Caco-2 (cell line): ENCODE measurements around the gene TRIM59. TPM values are rescaled to one million over a fixed set of nuclear protein-coding genes. Genes with fewer than 3 reads are reported as not detected.

Experiments
- BruUV-seq: library from RNA; stranded (reverse); fragments of 400-500 nt; replicated peaks from 2 replicates; lab custom pipeline; 2021; lab: Mats Ljungman, UMichigan
- CTCF ChIA-PET: fragments of 300-600 bp; sonication (Branson Sonifier 250); formaldehyde crosslinking; loops from one replicate; lab custom pipeline; 2022; ENCODE audit warnings: antibody characterized with exemption; lab: Charles Lee
- POLR2A ChIA-PET: fragments of 300-600 bp; sonication (Branson Sonifier 250); formaldehyde crosslinking; loops from one replicate; lab custom pipeline; 2022; ENCODE audit warnings: antibody characterized with exemption; lab: Charles Lee
- DNase-seq, 2 experiments: peaks; one replicate each; pipeline versions ENCODE4 v3.0.0 to v3.0.0-alpha.2; 2020 to 2022
- H3K27me3 ChIP-seq: replicated peaks from 2 replicates; pipeline ENCODE4 v1.6.0; 2011; ENCODE audit warnings: low read length; ENCODE audit not compliant: control insufficient read depth, insufficient read depth
- H3K36me3 ChIP-seq: 2 replicates; pipeline ENCODE4 v1.5.1; 2011; ENCODE audit warnings: low read length; ENCODE audit not compliant: control insufficient read depth, insufficient read depth
- H3K4me1 ChIP-seq: fragments of 250-450 bp; sonication (Bioruptor Pico); 2 replicates; pipeline ENCODE4 v1.5.1; 2020; ENCODE audit warnings: mild to moderate bottlenecking
- H3K4me3 ChIP-seq: 2 replicates; pipeline ENCODE4 v1.5.1; 2011; ENCODE audit warnings: low read depth, mild to moderate bottlenecking, control low read depth, low read length
- H3K9me3 ChIP-seq: fragments of 250-450 bp; sonication (Bioruptor Pico); 2 replicates; pipeline ENCODE4 v1.5.1; 2020; ENCODE audit warnings: mild to moderate bottlenecking, moderate library complexity
- H3K27ac Mint-ChIP-seq: one replicate; pipeline ENCODE4 v1.8.0; 2022; ENCODE audit warnings: mixed read lengths; ENCODE audit not compliant: unreplicated experiment
- H3K27me3 Mint-ChIP-seq: one replicate; pipeline ENCODE4 v1.8.0; 2022; ENCODE audit warnings: mixed read lengths; ENCODE audit not compliant: insufficient read depth, unreplicated experiment
- H3K36me3 Mint-ChIP-seq: one replicate; pipeline ENCODE4 v1.8.0; 2022; ENCODE audit warnings: mild to moderate bottlenecking, mixed read lengths; ENCODE audit not compliant: insufficient read depth, unreplicated experiment
- H3K4me1 Mint-ChIP-seq: one replicate; pipeline ENCODE4 v1.8.0; 2022; ENCODE audit warnings: low read depth, mixed read lengths; ENCODE audit not compliant: unreplicated experiment
- H3K4me3 Mint-ChIP-seq: one replicate; pipeline ENCODE4 v1.8.0; 2022; ENCODE audit warnings: mild to moderate bottlenecking, moderate library complexity, mixed read lengths; ENCODE audit not compliant: unreplicated experiment
- H3K9me3 Mint-ChIP-seq: one replicate; pipeline ENCODE4 v1.8.0; 2022; ENCODE audit warnings: mixed read lengths; ENCODE audit not compliant: unreplicated experiment
- CTCF ChIP-seq, 2 experiments: fragments of 200-600 bp in 1 of 2; IDR thresholded peaks; 1 replicate in 1 of 2; 2 replicates in 1 of 2; pipeline versions ENCODE4 v1.5.1 to v1.8.0; 2011 to 2022; ENCODE audit warnings: antibody characterized with exemption in 1 of 2, control low read depth in 1 of 2, inconsistent platforms in 1 of 2, low read depth in 1 of 2, low read length in 1 of 2, mild to moderate bottlenecking in 1 of 2, moderate library complexity in 1 of 2; ENCODE audit not compliant: insufficient read depth in 1 of 2, severe bottlenecking in 1 of 2, unreplicated experiment in 1 of 2
- intact Hi-C: fragments of 100-400 bp; cut with micrococcal nuclease; formaldehyde crosslinking; loops from one replicate; pipeline ENCODE4 v1.10.0; 2022; ENCODE audit not compliant: unreplicated experiment
- total RNA-seq: library from RNA; stranded (reverse); gene quantifications from 2 replicates; pipeline ENCODE4 v1.2.3, GENCODE V29; 2022

Gene TRIM59
- total RNA-seq, 1 experiment from 2014 or later: 4.5 TPM

GRCh38 chr3:160480931-160481330 is 31.3 kb upstream of the TRIM59 start:
- DNase-seq: no peak
- no peak overlapping the region for H3K4me3 ChIP-seq
- TF ChIP-seq CTCF (IDR thresholded peaks at IDR 0.05; ENCODE audit: insufficient read depth in 1 of 2, low read depth in 1 of 2, low read length in 1 of 2, severe bottlenecking in 1 of 2, unreplicated experiment in 1 of 2): no peak
- H3K4me1 ChIP-seq: no peaks in the 10 kb centered on the region
- H3K27me3 Mint-ChIP-seq: no peaks in the 10 kb centered on the region
- H3K9me3 Mint-ChIP-seq: no peaks in the 10 kb centered on the region
- no peaks in the 10 kb centered on the region for H3K9me3 ChIP-seq
- POLR2A ChIA-PET: no interaction called here
- no peak overlapping the region for H3K4me3 Mint-ChIP-seq
- H3K36me3 Mint-ChIP-seq: no peaks in the 10 kb centered on the region
- CTCF ChIA-PET: no interaction called here
- H3K27me3 ChIP-seq: no peaks in the 10 kb centered on the region
- H3K27ac Mint-ChIP-seq: no peak overlapping the region
- no peaks in the 10 kb centered on the region for H3K36me3 ChIP-seq
- BruUV-seq: no TSS peak
- H3K4me1 Mint-ChIP-seq: no peaks in the 10 kb centered on the region
- intact Hi-C loops: no loop called here

GRCh38 chr3:160479376-160479775 is 29.8 kb upstream of the TRIM59 start:
- no peak for TF ChIP-seq CTCF (IDR thresholded peaks at IDR 0.05; ENCODE audit: insufficient read depth in 1 of 2, low read depth in 1 of 2, low read length in 1 of 2, severe bottlenecking in 1 of 2, unreplicated experiment in 1 of 2)
- no peaks in the 10 kb centered on the region for H3K36me3 ChIP-seq
- ChIA-PET CTCF (no interaction called here), POLR2A (no interaction called here)
- H3K27ac Mint-ChIP-seq: no peak overlapping the region
- H3K9me3 ChIP-seq: no peaks in the 10 kb centered on the region
- H3K4me3 ChIP-seq: no peak overlapping the region
- H3K27me3 ChIP-seq: no peaks in the 10 kb centered on the region
- H3K4me1 ChIP-seq: no peaks in the 10 kb centered on the region
- DNase-seq: no peak
- no peaks in the 10 kb centered on the region for H3K9me3 Mint-ChIP-seq
- intact Hi-C loops: no loop called here
- peaks cover 3% of the 10 kb centered on the region for H3K27me3 Mint-ChIP-seq
- H3K4me3 Mint-ChIP-seq: no peak overlapping the region
- no peaks in the 10 kb centered on the region for H3K36me3 Mint-ChIP-seq
- H3K4me1 Mint-ChIP-seq: no peaks in the 10 kb centered on the region
- no TSS peak for BruUV-seq

GRCh38 chr3:160478338-160478737 is 28.8 kb upstream of the TRIM59 start:
- TF ChIP-seq CTCF (IDR thresholded peaks at IDR 0.05; ENCODE audit: insufficient read depth in 1 of 2, low read depth in 1 of 2, low read length in 1 of 2, severe bottlenecking in 1 of 2, unreplicated experiment in 1 of 2): no peak
- CTCF ChIA-PET: interaction anchor here (0.6 kb wide), 1 partner anchor 272 kb away, joined by 4 read pairs; no protein-coding TSS in a partner anchor
- Mint-ChIP-seq H3K4me3 (no peak overlapping the region), H3K4me1 (no peaks in the 10 kb centered on the region), H3K36me3 (no peaks in the 10 kb centered on the region), H3K9me3 (no peaks in the 10 kb centered on the region), H3K27me3 (peaks cover 3% of the 10 kb centered on the region), H3K27ac (no peak overlapping the region)
- H3K36me3 ChIP-seq: no peaks in the 10 kb centered on the region
- no TSS peak for BruUV-seq
- H3K27me3 ChIP-seq: no peaks in the 10 kb centered on the region
- no peak overlapping the region for H3K4me3 ChIP-seq
- no peaks in the 10 kb centered on the region for H3K4me1 ChIP-seq
- intact Hi-C loops: no loop called here
- H3K9me3 ChIP-seq: no peaks in the 10 kb centered on the region
- POLR2A ChIA-PET: no interaction called here
- DNase-seq: no peak
